Peyer's patch (tissue), 4 donors: ENCODE results near the gene MATR3. TPM values are rescaled to one million over a fixed set of nuclear protein-coding genes. Genes with fewer than 3 reads are reported as not detected.

Experiments used
- DNase-seq, 3 donors: peaks; one replicate each; pipeline ENCODE4 v3.0.0-alpha.2; 2017 to 2019
- H3K27ac ChIP-seq, 4 donors: fragments of 200-600 bp; sonication (generic); one replicate each; pipeline ENCODE4 v1.5.1; 2016 to 2019
- H3K27me3 ChIP-seq, 2 donors: fragments of 200-600 bp; sonication (generic); one replicate each; pipeline ENCODE4 v1.5.1; 2019
- H3K36me3 ChIP-seq, 3 donors: fragments of 200-600 bp; sonication (generic); one replicate each; pipeline ENCODE4 v1.5.1; 2016 to 2019
- H3K4me1 ChIP-seq, 4 donors: fragments of 200-600 bp; sonication (generic); one replicate each; pipeline ENCODE4 v1.5.1; 2016 to 2019
- H3K4me3 ChIP-seq, 4 donors: fragments of 200-600 bp; sonication (generic); 1 replicate in 3 of 4; 2 replicates in 1 of 4; pipeline ENCODE4 v1.5.1; 2016 to 2019; ENCODE audit warnings: mild to moderate bottlenecking in 1 of 4
- H3K9me3 ChIP-seq, 4 donors: fragments of 200-600 bp; sonication (generic); one replicate each; pipeline ENCODE4 v1.5.1; 2016 to 2019; ENCODE audit warnings: mild to moderate bottlenecking in 1 of 4
- CTCF ChIP-seq, 6 experiments: fragments of 450-650 bp in 4 of 6; fragments of 200-600 bp in 2 of 6; sonication (generic) in 1 of 6; IDR thresholded peaks; one replicate each; pipeline ENCODE4 v1.5.1; 2017 to 2019; ENCODE audit warnings: antibody characterized with exemption in 6 of 6, mild to moderate bottlenecking in 3 of 6, moderate library complexity in 1 of 6
- POLR2A ChIP-seq, 2 donors: fragments of 450-650 bp; IDR thresholded peaks; one replicate each; pipeline ENCODE4 v1.5.1; 2017; ENCODE audit warnings: antibody characterized with exemption in 2 of 2, mild to moderate bottlenecking in 2 of 2, moderate library complexity in 2 of 2
- small RNA-seq, 2 donors: library from RNA; depleted of rRNA; stranded (forward); fragments of <200 nt; gene quantifications; one replicate each; pipeline ENCODE3, GENCODE V24; 2016
- total RNA-seq, 4 donors: library from RNA; depleted of rRNA; stranded (reverse); fragments of >200 nt; gene quantifications; one replicate each; pipeline ENCODE4 v1.1.0, GENCODE V29; 2016

The MATR3 gene
- total RNA-seq, 4 donors from 2014 or later, result 110 to 217 (median 120) TPM

GRCh38 chr5:139376364-139376763, 82.8 kb downstream of the MATR3 start:
- Histone ChIP-seq H3K27ac (no peak overlapping the region), H3K4me1 (peaks cover 0 to 10% (median 2%) of the 10 kb centered on the region in 4 donors), H3K4me3 (no peak overlapping the region), H3K9me3 (no peaks in the 10 kb centered on the region), H3K36me3 (peaks cover 0 to 34% (median 0%) of the 10 kb centered on the region in 3 donors), H3K27me3 (no peaks in the 10 kb centered on the region)
- DNase-seq, result no peak
- TF ChIP-seq POLR2A (IDR thresholded peaks at IDR 0.05) (no peak), CTCF (IDR thresholded peaks at IDR 0.05) (no peak)

- peak in 2 of 3 donors; percentile 17 to 37 for DNase-seq
- Histone ChIP-seq H3K27me3 (no peaks in the 10 kb centered on the region), H3K9me3 (no peaks in the 10 kb centered on the region), H3K4me3 (no peak overlapping the region), H3K4me1 (peaks cover 0 to 17% (median 2%) of the 10 kb centered on the region in 4 donors), H3K36me3 (peaks cover 0 to 26% (median 0%) of the 10 kb centered on the region in 3 donors), H3K27ac (no peak overlapping the region)
- TF ChIP-seq CTCF (IDR thresholded peaks at IDR 0.05), result no peak
- no peak for TF ChIP-seq POLR2A (IDR thresholded peaks at IDR 0.05)
Measured at GRCh38 chr5:139377226-139377625, 83.7 kb downstream of the MATR3 start.

GRCh38 chr5:139378101-139378825, 84.7 kb downstream of the MATR3 start:
- H3K36me3 ChIP-seq, result peaks cover 0 to 25% (median 0%) of the 10 kb centered on the region in 3 donors
- peaks cover 0 to 22% (median 2%) of the 10 kb centered on the region in 4 donors for H3K4me1 ChIP-seq
- DNase-seq, result peak in 2 of 3 donors; percentile 45 to 46
- H3K27ac ChIP-seq, result no peak overlapping the region
- H3K9me3 ChIP-seq, result no peaks in the 10 kb centered on the region
- no peaks in the 10 kb centered on the region for H3K27me3 ChIP-seq
- no peak overlapping the region for H3K4me3 ChIP-seq
- no peak for TF ChIP-seq POLR2A (IDR thresholded peaks at IDR 0.05)
- no peak for TF ChIP-seq CTCF (IDR thresholded peaks at IDR 0.05)

- H3K36me3 ChIP-seq, result peaks cover 0 to 25% (median 0%) of the 10 kb centered on the region in 3 donors
- no peaks in the 10 kb centered on the region for H3K9me3 ChIP-seq
- H3K4me1 ChIP-seq, result peaks cover 0 to 22% (median 3%) of the 10 kb centered on the region in 4 donors
- H3K4me3 ChIP-seq, result no peak overlapping the region
- no peak overlapping the region for H3K27ac ChIP-seq
- no peak for TF ChIP-seq POLR2A (IDR thresholded peaks at IDR 0.05)
- no peak for TF ChIP-seq CTCF (IDR thresholded peaks at IDR 0.05)
- DNase-seq, result peak in 2 of 3 donors; percentile 19 to 41
- no peaks in the 10 kb centered on the region for H3K27me3 ChIP-seq
Measured at GRCh38 chr5:139378941-139379361, 85.4 kb downstream of the MATR3 start.

- Histone ChIP-seq H3K4me3 (no peak overlapping the region), H3K27ac (no peak overlapping the region), H3K36me3 (peaks cover 0 to 25% (median 0%) of the 10 kb centered on the region in 3 donors), H3K27me3 (no peaks in the 10 kb centered on the region), H3K9me3 (no peaks in the 10 kb centered on the region), H3K4me1 (peaks cover 9 to 24% (median 11%) of the 10 kb centered on the region in 4 donors)
- TF ChIP-seq POLR2A (IDR thresholded peaks at IDR 0.05), result no peak
- no peak for TF ChIP-seq CTCF (IDR thresholded peaks at IDR 0.05)
- peak in 1 of 3 donors; percentile 43 for DNase-seq
Measured at GRCh38 chr5:139379626-139380449, 86.3 kb downstream of the MATR3 start.

Small RNAs within 50 kb of the gene (small RNA-seq; reads per million reads assigned to genes)
- gene RNA5SP195 (0 reads per million in 2 donors), gene SNORA74A (7.9 to 13.6 reads per million in 2 donors), gene SNORA74D (6.1 to 14.0 reads per million in 2 donors)

Other genes with a start within 250 kb of the MATR3 start
- gene SIL1, start 95.4 kb upstream of the MATR3 start, total RNA-seq, result 10 to 100 TPM; 23.6 to 84.2 (median 39.2) TPM
- gene PAIP2, start 48.1 kb downstream of the MATR3 start, total RNA-seq, result 10 to 100 TPM; 24.3 to 77.6 (median 35.6) TPM
- gene SLC23A1, start 89.6 kb downstream of the MATR3 start, total RNA-seq, result 100 to 1,000 TPM in 3 of 4 donors, 1 to 10 TPM in 1; 1.7 to 198 (median 143) TPM
- gene MZB1, start 96.2 kb downstream of the MATR3 start, total RNA-seq, result 10 to 100 TPM in 1 of 4 donors, 1 to 10 TPM in 3; 1.4 to 18.2 (median 4.4) TPM
- gene PROB1, start 101.4 kb downstream of the MATR3 start, total RNA-seq, result under 1 TPM; 0.18 to 0.94 (median 0.84) TPM
- 10 to 100 TPM in 1 of 4 donors, 1 to 10 TPM in 1, not detected in 2; 3.1 to 11.6 TPM for gene SPATA24, start 110.3 kb downstream of the MATR3 start, total RNA-seq
- 10 to 100 TPM in 1 of 4 donors, 1 to 10 TPM in 2, under 1 TPM in 1; 0.35 to 23.9 (median 3.4) TPM for gene DNAJC18, start 145.8 kb downstream of the MATR3 start, total RNA-seq
- 10 to 100 TPM in 1 of 4 donors, 1 to 10 TPM in 3; 3.2 to 24.8 (median 7.9) TPM for gene ECSCR, start 169.0 kb downstream of the MATR3 start, total RNA-seq
- 1 to 10 TPM in 2 of 4 donors, under 1 TPM in 2; 0.40 to 1.7 (median 0.99) TPM for gene SMIM33, start 177.3 kb downstream of the MATR3 start, total RNA-seq
- gene STING1, start 189.0 kb downstream of the MATR3 start, total RNA-seq, result 10 to 100 TPM in 3 of 4 donors, 1 to 10 TPM in 1; 9.5 to 48.7 (median 18.0) TPM